ENCODE measurements around the gene IL1RAPL2. TPM values are rescaled to one million over a fixed set of nuclear protein-coding genes. Genes with fewer than 3 reads are reported as not detected.
"Not testable (repeated sequence)": the region's sequence is repeated elsewhere in the genome, so short reads cannot be mapped to it uniquely, and the experiment has no call there.

The IL1RAPL2 gene
- total RNA-seq, 1 experiment from 2014 or later = not detected

DNA sequence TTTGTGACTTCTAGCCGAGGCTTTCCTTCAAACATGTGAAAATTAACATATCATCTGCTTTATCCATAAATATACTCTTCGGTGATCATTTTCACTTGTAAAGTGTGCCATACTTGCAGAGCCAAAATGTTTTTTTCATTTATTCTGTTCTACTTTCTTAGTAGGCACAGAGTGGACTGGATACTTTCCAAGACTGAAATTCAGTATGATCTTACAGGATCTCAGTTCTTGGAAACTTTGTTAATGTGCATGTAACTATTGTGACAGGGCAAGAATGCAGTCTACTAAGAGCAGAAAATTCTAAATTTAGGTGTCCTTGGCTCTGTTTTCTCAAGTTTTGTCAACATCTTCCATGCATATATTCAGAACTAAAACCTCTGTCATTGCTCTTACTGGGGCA lies 369.6 kb downstream of the IL1RAPL2 start:
- DNase-seq (ENCODE audit: low read depth) = no peak
- in situ Hi-C loops (cut with HindIII; ENCODE audit: low pct_unique_long_range_greater_than_20kb, low sequenced_read_pairs) = no loop called here

DNA sequence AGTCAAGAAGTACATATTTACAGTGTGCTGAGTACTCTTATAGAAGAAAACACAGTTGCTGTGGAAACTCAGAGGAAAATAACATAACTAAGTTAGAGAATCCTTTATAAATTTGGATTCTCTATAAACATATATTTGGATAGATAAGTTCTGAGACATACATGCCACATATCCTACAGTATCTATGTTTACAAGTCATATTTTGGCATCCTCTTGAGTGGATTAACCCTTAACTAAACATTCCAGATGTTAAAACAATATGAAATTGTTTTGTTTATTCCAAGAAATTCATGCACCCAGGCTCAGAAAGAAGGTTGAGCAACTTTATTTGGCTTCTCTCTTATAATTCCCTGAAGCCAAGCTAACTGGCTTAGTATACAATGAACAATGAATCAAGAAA lies 387.3 kb downstream of the IL1RAPL2 start:
- in situ Hi-C loops (cut with HindIII; ENCODE audit: low pct_unique_long_range_greater_than_20kb, low sequenced_read_pairs) = no loop called here
- no peak for DNase-seq (ENCODE audit: low read depth)

GRCh38 chrX:104961926-104962325 lies 395.9 kb downstream of the IL1RAPL2 start:
- no peak for DNase-seq (ENCODE audit: low read depth)
- in situ Hi-C loops (cut with HindIII; ENCODE audit: low pct_unique_long_range_greater_than_20kb, low sequenced_read_pairs) = no loop called here

DNA sequence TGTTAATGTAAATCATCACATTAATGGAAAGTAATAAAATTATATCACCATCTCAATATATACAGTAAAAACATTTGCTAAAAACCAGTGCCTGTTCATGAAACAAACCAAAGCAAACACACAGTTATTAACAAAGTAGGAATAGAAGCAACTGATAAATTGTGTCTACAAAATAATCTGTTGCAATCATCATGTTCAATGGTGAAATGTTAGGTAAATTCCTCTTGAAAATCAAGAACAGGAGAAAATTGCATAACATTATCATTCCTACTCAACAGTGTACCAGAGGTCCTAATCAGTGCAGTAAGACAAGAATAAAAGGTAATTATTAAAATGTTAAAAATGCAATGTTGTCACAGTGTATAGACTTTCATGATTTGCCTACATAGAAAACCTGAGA lies 402.2 kb downstream of the IL1RAPL2 start:
- in situ Hi-C loops (cut with HindIII; ENCODE audit: low pct_unique_long_range_greater_than_20kb, low sequenced_read_pairs) = no loop called here
- DNase-seq (ENCODE audit: low read depth) = no peak

- in situ Hi-C loops (cut with HindIII; ENCODE audit: low pct_unique_long_range_greater_than_20kb, low sequenced_read_pairs) = no loop called here
- no peak for DNase-seq (ENCODE audit: low read depth)
These were observed 406.7 kb downstream of the IL1RAPL2 start for GRCh38 chrX:104972737-104973136.

GRCh38 chrX:104987063-104987462 lies 421.1 kb downstream of the IL1RAPL2 start:
- no peak for DNase-seq (ENCODE audit: low read depth)
- in situ Hi-C loops (cut with HindIII; ENCODE audit: low pct_unique_long_range_greater_than_20kb, low sequenced_read_pairs) = no loop called here

DNA sequence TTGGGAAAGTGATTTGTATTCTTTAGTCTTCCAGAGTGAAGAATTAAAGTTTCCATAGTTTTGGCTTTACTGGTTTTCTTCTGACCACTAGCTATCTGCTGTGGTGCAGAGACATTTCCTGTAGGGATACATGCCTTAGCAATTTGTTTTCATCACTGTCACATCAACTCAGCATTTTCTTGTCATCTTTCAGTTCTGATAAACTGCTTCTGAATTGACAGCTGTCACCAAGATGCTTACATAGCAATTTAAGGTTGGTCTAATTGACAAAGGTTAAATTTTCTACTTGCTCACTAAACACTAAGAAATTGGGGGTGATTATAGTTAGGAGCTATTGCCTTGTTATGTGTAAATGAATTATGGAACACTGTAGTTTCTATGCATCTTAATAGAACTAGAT lies 422.0 kb downstream of the IL1RAPL2 start:
- in situ Hi-C loops (cut with HindIII; ENCODE audit: low pct_unique_long_range_greater_than_20kb, low sequenced_read_pairs) = no loop called here
- DNase-seq (ENCODE audit: low read depth) = no peak

DNA sequence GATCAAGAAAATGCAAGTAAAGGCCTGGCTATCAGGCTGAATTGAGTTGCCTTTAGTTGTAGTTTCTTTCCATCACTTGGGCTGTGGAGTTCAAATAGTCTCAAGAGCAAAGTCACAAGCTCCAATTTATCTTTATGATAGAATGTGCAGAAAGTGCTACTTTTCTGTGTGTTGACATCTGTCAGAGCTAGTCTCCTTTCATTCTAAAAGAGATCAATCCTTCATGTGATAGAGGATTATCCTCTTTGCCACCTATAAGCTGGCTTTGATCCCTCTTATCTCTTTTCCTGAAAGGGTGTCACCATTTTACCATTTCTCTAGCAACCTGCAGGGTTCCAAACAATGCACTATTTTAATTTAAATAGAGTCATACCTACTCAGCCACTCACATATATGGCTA lies 429.5 kb downstream of the IL1RAPL2 start:
- no peak for DNase-seq (ENCODE audit: low read depth)
- in situ Hi-C loops (cut with HindIII; ENCODE audit: low pct_unique_long_range_greater_than_20kb, low sequenced_read_pairs) = no loop called here

GRCh38 chrX:105006103-105006502 lies 440.1 kb downstream of the IL1RAPL2 start:
- DNase-seq (ENCODE audit: low read depth) = no peak
- in situ Hi-C loops (cut with HindIII; ENCODE audit: low pct_unique_long_range_greater_than_20kb, low sequenced_read_pairs) = no loop called here

DNA sequence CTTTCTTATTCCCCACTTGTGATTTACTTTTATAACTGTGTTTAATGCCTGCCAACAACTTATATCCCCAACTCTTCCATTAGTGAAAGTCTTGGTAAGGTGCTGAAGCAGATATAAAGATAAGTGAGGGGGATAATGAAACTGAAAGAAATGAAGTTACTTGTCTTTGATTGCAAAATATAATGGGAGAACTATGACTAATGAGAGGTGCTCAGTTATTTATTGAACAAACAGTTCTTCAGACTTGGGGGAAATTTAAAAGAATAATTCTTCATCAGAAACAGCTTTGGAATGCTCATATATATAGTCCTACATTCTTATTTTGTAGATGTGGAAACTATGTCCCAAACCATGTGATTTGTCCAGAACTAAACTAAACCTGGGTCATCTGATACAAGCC lies 441.0 kb downstream of the IL1RAPL2 start:
- in situ Hi-C loops (cut with HindIII; ENCODE audit: low pct_unique_long_range_greater_than_20kb, low sequenced_read_pairs) = no loop called here
- DNase-seq (ENCODE audit: low read depth) = no peak

DNA sequence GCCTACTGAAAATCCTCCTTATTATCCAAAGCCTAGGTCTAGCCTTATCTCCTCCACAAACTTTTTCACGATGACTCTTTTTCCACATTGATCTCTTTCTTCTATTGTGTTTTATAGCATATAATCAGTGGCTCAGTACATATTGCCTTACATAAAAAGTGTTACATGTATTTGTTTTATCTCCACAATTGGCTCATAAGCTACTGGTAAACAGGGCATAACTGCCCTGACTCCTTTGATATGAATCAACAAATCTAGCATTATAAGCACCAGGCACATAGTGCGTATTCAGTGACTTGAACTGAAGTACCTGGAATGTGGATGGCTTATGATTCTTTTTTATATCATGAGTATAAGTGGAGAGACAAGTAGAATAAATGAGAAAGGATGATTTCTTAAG lies 447.7 kb downstream of the IL1RAPL2 start:
- no peak for DNase-seq (ENCODE audit: low read depth)
- in situ Hi-C loops (cut with HindIII; ENCODE audit: low pct_unique_long_range_greater_than_20kb, low sequenced_read_pairs) = no loop called here

DNA sequence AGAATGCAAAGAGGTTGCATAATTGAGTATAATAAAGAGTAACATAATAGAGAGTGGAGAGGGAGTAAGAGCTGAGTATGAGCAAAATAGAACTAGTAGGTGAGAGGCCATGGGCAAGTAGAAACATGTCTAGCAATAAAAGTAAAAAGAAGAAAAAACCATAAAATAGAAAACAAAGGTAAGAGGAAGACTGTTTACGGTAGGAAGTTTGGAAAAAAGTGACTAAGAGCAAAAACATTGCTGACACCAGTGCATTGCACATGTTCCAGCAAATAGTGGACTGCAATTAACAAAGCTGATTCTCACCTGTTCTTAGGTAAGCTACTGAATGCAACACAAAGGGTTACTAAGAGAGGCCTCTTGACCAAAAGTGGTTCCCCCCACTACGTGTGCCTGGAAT lies 451.6 kb downstream of the IL1RAPL2 start:
- in situ Hi-C loops (cut with HindIII; ENCODE audit: low pct_unique_long_range_greater_than_20kb, low sequenced_read_pairs) = no loop called here
- DNase-seq (ENCODE audit: low read depth) = no peak

DNA sequence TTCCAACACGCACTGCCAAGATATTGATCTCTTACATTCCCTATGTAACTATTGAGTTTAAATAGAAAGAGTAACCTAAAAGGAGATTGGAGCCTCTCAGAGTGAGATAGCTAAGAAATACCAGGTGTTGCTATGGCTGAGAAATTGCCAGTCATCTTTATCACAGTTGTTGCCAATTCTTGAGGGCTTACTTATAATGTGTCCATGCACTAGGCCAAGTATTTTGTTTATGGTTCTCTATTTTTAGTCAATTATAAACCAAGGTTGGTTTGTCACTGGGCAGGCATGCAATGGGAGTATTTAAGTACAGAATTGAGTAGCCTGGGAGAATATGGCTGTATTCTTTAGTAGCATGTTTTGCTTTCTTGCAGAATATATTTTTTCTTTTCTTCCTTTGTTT lies 452.9 kb downstream of the IL1RAPL2 start:
- in situ Hi-C loops (cut with HindIII; ENCODE audit: low pct_unique_long_range_greater_than_20kb, low sequenced_read_pairs) = no loop called here
- peak; percentile 49 for DNase-seq (ENCODE audit: low read depth)

- DNase-seq (ENCODE audit: low read depth); in situ Hi-C loops (cut with HindIII; ENCODE audit: low pct_unique_long_range_greater_than_20kb, low sequenced_read_pairs): not testable (repeated sequence)
These were observed 463.0 kb downstream of the IL1RAPL2 start for GRCh38 chrX:105028962-105029361.

DNA sequence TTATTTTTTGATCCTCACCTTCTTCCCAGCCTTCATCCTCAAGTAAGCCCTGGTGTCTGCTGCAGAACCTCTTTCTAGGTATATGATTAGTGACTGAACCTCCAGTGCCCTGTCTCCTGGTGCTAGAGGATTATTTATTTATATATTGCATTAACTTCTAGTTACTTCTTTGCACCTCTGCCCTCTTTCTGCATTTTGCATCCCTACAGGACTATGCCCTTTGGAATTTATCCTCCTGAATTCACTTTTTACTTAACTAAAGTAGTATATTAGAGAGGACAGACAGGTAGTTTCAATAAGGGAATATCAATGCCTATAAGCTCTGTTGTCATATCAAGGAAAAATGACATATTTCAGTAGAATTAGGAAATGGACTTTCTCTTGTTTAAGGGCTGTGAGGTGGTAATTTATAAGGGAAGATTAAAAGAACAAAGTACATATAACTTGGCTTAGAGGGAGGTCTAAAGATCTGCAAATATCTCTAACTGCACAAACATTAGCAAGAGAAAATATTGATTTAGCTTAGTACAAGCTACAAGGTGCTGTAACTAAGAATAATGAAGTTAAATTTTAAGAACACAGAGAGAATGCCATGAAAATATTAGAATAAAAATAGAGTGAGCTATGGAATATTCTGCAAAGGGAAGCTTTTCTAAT lies 472.8 kb downstream of the IL1RAPL2 start:
- in situ Hi-C loops (cut with HindIII; ENCODE audit: low pct_unique_long_range_greater_than_20kb, low sequenced_read_pairs) = no loop called here
- DNase-seq (ENCODE audit: low read depth) = no peak

DNA sequence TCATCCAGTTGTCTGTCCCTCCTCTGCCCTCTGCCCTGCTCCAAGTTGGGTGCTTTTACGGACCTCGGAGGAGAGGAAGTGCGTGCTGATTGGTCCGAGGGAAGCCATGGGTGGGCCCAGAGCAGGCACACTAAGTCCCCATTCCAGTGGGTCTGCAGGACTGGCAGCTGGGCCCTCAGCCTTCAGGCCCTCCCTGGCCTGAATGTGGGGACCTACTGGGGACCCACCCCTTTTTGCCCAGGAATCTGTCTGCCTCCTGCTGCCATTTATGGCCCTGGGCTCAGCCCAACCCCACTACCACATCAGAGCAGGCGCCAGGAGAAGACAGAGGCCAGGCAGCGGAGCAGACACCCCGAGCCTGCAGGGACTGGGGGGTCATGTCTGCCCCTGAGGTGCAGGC lies 484.9 kb downstream of the IL1RAPL2 start:
- DNase-seq (ENCODE audit: low read depth) = no peak
- in situ Hi-C loops (cut with HindIII; ENCODE audit: low pct_unique_long_range_greater_than_20kb, low sequenced_read_pairs) = no loop called here

GRCh38 chrX:105051364-105051763 lies 485.4 kb downstream of the IL1RAPL2 start:
- in situ Hi-C loops (cut with HindIII; ENCODE audit: low pct_unique_long_range_greater_than_20kb, low sequenced_read_pairs) = no loop called here
- no peak for DNase-seq (ENCODE audit: low read depth)

GRCh38 chrX:105052926-105053325 lies 486.9 kb downstream of the IL1RAPL2 start:
- in situ Hi-C loops (cut with HindIII; ENCODE audit: low pct_unique_long_range_greater_than_20kb, low sequenced_read_pairs) = no loop called here
- no peak for DNase-seq (ENCODE audit: low read depth)

- no peak for DNase-seq (ENCODE audit: low read depth)
- in situ Hi-C loops (cut with HindIII; ENCODE audit: low pct_unique_long_range_greater_than_20kb, low sequenced_read_pairs) = no loop called here
These were observed 497.7 kb downstream of the IL1RAPL2 start for GRCh38 chrX:105063743-105064142.

GRCh38 chrX:105098201-105098600 lies 532.2 kb downstream of the IL1RAPL2 start:
- in situ Hi-C loops (cut with HindIII; ENCODE audit: low pct_unique_long_range_greater_than_20kb, low sequenced_read_pairs) = no loop called here
- DNase-seq (ENCODE audit: low read depth) = no peak

GRCh38 chrX:105098812-105099211 lies 532.8 kb downstream of the IL1RAPL2 start:
- DNase-seq (ENCODE audit: low read depth) = no peak
- in situ Hi-C loops (cut with HindIII; ENCODE audit: low pct_unique_long_range_greater_than_20kb, low sequenced_read_pairs) = no loop called here

All from Caki2 (cell line).